Inferior parietal cortex (tissue), 1 donor: ENCODE results near the gene MPHOSPH9.

Experiments used
- DNase-seq: peaks from one replicate; pipeline ENCODE4 v3.0.0-alpha.2; 2016; ENCODE audit errors: extremely low spot score

MPHOSPH9 gene

DNA sequence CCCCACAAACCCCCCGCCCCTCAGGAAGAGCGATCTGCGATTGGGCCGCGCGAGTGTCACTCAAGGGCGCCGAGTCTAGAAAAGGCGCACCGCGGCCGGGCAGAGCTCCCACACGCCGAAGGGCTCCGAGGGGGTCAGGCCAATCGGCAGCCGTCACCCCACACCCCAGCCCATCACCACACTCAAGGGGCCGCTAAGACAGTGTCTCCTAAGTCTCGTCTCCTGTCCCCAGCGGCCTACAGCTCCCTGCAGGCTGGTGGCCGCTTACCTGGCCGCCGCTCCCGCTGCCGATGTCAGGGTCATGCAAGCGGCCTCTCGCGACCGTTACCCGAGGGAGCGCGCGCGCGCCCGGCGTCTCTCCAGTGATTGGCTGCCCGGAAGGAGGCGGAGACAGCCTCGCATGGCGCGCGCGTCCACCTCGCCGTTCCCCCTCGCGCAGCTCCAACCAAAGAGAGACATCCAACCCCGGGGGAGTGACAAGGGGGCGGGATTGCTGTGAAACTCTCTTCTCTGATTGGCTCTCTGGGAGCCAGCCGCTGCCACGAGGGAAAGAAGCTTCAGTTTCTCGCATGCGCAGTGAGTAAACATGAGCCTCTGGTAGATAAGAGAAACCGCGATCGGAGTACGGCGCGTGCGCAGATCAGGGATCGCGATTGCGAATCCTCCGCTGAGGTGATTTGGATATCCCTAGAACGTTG lies at the start of gene MPHOSPH9, which contains the start of gene MTRFR:
TSS of gene MPHOSPH9 (minus strand) at position 335 of the 698 bp plus-strand sequence. CDS start 2,777 bp downstream, outside the sequence.
TSS of gene MTRFR (plus strand) at position 630 of the 698 bp plus-strand sequence. CDS start 20,239 bp downstream, outside the sequence.
- peak; percentile 100 for DNase-seq

- DNase-seq, result no peak
Observed at GRCh38 chr12:123282111-123282510, 49.2 kb upstream of the MPHOSPH9 start.

DNA sequence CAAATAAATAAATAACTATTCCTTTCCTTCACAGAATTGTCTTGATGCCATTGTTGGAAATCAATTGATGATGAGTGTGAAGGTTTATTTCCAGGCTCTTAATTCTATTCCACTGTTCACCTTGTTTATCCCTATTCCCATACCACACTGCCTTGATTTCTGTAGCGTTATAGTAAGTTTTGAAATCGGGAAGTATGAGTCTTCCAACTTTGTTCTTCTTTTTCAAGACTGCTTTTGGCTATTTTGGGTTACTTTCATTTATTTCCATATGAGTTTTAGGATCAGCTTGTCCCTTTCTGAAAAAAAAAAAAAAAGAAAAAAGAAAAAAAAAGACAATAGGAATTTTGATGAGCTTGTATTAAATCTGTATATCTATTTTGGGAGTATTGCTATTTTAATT lies 48.0 kb upstream of the MPHOSPH9 start:
- DNase-seq, result no peak

GRCh38 chr12:123278101-123278627 lies 45.2 kb upstream of the MPHOSPH9 start:
- DNase-seq, result no peak

- no peak for DNase-seq
Observed at GRCh38 chr12:123273166-123273565, 40.2 kb upstream of the MPHOSPH9 start.

DNA sequence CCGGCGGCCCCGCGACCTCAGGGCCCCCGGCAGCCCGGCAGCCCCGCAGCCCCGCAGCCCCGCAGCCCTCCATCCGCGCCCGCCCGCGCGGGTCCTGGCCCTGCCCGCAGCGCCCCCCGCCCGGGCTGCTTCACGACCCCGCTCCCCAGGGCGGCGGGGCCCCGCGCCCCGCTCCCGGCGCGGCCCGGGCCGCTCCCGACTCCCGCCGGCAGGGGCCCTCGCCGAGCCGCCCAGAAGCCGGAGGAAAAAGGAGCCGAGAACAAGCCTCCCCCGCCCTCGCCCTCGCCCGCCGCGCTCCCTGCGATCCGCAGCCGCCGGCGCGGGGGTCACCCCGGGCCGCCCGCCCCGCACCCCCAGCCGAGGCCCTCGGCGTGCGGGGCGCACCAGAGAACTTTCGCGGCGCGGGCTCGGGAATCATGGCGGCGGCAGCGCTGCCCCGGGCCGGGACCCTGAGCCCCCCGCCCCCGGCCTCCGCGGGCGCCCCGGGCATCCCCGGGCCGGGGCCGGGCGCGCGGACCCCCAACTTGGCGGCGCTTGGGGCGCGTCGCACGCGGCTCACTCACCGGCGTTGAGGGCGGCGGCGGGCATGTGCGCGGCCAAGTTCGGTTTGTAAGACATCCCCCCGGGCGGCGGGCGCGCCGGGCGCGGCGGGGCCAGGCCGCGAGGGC lies 38.2 kb upstream of the MPHOSPH9 start:
- no peak for DNase-seq

GRCh38 chr12:123270214-123271000 lies 37.5 kb upstream of the MPHOSPH9 start:
- no peak for DNase-seq

- DNase-seq, result no peak
Observed at GRCh38 chr12:123269896-123270213, 36.9 kb upstream of the MPHOSPH9 start.

DNA sequence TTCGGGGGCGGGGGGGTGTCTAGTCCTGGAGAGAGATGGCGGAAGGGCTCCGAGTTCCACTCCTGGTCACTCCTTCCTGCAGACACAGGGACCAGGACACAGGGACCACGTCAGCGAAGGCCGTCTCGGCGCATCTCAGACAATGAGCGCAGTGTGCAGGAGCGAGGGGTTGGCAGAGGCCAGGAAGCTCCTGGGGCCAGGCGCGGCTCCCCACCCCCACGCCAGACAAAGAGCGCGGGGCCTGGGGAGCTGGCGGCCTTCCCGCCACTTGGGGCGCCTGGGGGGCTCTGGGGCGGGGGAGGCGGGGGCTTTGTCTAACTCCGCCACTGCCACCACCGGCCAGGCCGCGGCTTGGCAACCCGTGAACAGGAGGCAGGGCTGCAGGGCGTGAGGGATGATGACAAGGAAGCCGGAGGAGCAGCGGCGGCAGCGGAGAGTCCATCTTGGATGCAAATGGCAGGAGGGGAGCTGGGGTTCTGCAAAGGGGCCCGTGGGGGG lies 36.5 kb upstream of the MPHOSPH9 start:
- DNase-seq, result peak; percentile 72

GRCh38 chr12:123268850-123269249 lies 35.9 kb upstream of the MPHOSPH9 start:
- no peak for DNase-seq

DNA sequence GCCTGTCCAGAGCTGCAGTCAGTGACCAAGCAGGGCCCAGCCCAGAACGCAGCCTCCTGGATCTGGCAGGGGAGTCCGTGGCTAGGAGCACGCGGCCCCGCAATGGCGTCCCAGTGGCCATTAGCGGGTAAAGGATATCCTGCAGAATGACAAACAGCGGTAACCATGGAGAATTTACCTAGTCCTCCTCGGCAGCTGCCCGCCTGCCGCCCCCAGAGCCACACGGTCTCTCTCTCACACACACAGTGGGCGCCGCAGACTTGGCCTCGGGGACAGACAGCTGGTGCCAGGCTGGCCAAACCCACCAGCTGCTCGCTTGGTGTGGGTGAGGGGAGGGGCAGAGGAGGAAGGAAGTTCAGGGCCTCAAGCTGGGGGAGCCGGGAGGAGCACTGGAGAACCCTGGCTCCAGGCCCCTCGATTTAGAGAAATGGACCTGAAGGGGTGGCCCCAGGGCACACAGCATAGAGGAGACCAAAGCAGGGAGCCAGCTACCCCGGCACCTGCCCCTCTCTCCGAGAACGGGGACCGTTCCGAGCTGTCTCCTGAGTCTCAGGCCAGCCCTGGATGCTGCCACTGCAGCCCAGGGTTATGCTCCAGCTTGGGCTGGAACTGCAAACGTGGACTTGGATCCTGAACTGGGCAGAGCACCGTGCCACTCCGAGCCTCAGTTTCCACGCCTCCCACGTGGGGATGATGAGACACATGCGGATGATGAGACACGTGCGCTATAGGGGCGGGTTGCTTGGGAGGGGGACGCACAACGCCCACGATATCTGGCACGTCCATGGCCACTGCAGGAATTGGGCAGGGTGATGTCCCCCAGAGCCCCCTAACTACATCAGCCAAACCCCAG lies 35.3 kb upstream of the MPHOSPH9 start:
- DNase-seq, result peak; percentile 51

DNA sequence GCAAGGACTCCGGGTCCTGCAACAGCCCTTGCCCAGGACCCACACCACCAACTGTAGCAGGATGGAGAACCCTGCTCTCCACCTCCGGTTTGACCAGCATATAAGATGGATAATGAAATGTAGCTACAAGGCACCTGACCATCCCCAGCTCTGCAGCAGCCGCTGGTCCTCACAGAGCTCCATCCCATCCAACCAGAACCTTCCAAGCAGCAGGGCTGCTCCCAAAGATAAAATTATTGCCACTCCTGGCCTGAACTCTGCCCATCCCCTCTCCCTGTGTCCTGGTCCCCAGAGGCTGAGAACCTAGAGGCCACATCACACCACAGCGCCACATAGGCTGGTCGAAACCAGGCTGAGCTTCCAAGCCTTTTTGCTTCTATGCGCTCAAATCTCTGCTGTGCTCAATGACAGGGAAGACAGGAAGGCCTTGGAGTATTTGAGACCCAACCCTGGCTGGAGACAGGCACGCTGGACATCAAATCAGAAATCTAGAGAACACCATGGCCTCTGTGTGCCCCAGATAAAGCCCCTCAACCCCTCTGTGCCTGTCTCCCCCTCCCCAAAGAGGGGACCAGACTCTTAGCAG lies 34.5 kb upstream of the MPHOSPH9 start:
- no peak for DNase-seq

- DNase-seq, result no peak
Observed at GRCh38 chr12:123266679-123267277, 33.8 kb upstream of the MPHOSPH9 start.

GRCh38 chr12:123265851-123266678 lies 33.1 kb upstream of the MPHOSPH9 start:
- no peak for DNase-seq

GRCh38 chr12:123264642-123265041 lies 31.7 kb upstream of the MPHOSPH9 start:
- no peak for DNase-seq

DNA sequence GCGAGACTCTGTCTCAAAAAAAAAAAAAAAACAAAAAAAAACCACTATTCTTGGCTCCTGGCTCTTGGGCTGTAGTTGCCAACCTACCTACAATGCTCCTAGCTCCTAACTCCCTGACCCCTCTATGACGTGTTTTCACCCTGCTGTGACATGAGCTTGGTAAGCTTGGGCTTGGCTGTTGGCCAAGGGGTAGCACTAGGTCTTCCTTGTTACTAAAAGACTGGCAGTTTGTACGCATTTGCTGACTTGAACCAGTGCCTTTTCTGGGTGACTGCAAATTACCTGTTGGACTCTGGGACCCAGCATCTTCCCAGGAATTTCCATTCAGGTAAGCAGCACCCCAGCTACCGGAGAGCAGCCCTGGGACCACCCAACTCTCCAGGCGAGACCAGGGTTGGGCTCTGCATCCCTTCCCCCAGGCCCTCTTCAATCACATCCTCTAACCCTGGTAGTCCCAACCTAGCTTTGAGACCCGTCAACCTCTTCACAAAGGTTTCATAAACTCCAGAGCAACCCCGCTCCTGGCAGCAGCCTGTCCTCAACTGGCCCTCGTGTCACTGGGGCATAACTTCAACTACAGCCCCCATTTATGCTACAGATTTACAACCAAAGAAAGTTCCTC lies 30.4 kb upstream of the MPHOSPH9 start:
- no peak for DNase-seq

DNA sequence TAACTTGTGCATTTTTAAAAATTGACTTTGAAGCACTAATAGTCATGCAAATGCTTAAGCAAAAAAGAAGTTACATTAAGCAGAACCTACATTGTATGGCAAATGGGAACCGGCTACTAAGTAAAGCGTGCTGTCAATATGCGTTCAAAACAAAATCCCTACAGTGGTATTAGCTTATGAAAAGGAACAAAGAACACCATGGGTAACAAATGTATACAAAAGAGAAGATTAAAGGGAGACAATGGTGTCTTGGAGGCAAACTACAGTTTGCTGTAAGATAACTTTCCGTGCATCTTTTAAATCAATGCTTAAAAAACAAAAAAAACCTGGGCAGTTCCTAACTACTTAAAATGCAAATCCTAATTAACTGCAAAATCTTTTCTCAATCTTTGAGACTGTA lies 28.3 kb upstream of the MPHOSPH9 start:
- DNase-seq, result no peak

GRCh38 chr12:123260081-123260480 lies 27.1 kb upstream of the MPHOSPH9 start:
- no peak for DNase-seq

DNA sequence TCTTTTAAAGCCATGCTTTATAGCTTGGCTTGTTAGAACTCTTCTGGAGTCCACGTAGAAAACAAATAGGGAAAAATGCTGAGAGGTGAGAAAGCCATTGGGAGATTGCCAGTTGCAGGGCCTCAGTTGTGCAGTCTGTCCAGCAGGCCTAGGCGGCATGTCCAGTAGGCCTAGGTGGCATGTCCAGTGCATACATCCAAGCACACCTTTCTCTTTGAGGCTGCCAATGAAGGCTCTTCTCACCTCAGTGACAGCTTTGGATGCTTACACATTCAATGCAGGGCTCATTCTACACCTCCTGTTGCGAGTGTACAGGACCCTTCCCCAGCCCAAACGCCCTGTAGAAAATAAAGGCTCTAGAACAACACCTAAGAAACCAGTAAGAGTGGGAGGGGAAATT lies 25.7 kb upstream of the MPHOSPH9 start:
- DNase-seq, result no peak
